ENCODE measurements around the gene METTL25B. TPM values are rescaled to one million over a fixed set of nuclear protein-coding genes. Genes with fewer than 3 reads are reported as not detected.

METTL25B gene
- total and polyA plus RNA-seq, 8 donors, result 15.2 to 90.2 (median 53.5) TPM

DNA sequence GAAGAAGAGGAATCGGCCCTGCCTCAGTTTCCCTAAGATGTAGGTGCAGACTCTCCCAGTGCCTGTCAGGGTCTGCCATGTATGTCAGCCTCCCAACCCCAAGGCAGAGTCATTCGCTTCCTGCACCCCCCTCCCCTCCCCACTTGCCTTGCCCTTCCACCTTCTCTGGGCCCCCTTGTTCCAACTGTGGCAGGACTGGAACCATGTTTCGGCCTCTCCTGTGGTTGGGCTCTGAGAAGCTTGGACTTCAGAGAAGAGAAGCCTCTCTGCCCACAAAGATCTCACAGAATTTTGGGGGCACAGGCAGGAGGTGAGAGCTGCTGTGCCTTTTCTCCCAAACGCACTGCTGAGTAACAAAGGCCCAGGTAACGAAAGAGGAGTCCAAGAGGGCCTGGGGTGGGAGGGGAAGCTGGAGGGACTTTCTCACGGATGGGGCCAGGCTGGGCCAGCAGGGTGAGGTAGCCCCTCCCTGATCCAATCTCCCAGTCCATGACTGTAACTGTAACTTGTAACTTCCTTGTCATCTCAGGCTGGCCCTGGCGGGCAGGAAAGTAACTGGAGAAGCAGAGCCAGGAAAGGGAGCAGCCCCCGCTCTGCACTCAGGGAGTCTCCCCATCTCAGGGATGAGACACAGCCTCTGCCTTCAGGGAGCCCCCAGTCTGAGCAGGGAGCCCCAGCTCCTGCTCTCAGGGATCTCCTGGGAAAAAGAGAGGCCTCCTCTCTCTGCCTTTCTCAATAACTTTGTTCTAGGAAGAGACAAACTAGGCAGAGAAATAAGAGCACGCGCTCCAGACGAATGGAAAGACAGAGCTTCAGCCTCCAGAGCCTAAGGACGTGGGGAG is 34.2 kb upstream of the METTL25B start:
- peaks cover 7 to 44% (median 38%) of the 10 kb centered on the region in 4 donors for H3K4me1 ChIP-seq
- no peak overlapping the region for H3K4me3 ChIP-seq
- intact Hi-C loops (cut with DNase I; ENCODE audit: low total_unique reads), result loop anchor here (5.0 kb wide), 1 partner anchor 33 kb away; the partner anchor contains the start of genes ISG20L2 and METTL25B
- peak overlapping the region in 1 of 5 donors; percentile 24 for H3K27ac ChIP-seq
- H3K36me3 ChIP-seq, result no peaks in the 10 kb centered on the region
- TF ChIP-seq, protein P1, sequence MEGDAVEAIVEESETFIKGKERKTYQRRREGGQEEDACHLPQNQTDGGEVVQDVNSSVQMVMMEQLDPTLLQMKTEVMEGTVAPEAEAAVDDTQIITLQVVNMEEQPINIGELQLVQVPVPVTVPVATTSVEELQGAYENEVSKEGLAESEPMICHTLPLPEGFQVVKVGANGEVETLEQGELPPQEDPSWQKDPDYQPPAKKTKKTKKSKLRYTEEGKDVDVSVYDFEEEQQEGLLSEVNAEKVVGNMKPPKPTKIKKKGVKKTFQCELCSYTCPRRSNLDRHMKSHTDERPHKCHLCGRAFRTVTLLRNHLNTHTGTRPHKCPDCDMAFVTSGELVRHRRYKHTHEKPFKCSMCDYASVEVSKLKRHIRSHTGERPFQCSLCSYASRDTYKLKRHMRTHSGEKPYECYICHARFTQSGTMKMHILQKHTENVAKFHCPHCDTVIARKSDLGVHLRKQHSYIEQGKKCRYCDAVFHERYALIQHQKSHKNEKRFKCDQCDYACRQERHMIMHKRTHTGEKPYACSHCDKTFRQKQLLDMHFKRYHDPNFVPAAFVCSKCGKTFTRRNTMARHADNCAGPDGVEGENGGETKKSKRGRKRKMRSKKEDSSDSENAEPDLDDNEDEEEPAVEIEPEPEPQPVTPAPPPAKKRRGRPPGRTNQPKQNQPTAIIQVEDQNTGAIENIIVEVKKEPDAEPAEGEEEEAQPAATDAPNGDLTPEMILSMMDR (IDR thresholded peaks at IDR 0.05), result no peak
- no peak for TF ChIP-seq POLR2A (IDR thresholded peaks at IDR 0.05)
- TF ChIP-seq POLR2AphosphoS5 (IDR thresholded peaks at IDR 0.05), result no peak
- no peak for TF ChIP-seq EP300 (IDR thresholded peaks at IDR 0.05)
- 49 to 61% (median 53%) methylated on average over 11 to 12 of the region's 12 CpGs for WGBS, 5 donors
- peaks cover 0 to 69% (median 27%) of the 10 kb centered on the region in 3 donors for H3K27me3 ChIP-seq
- no peaks in the 10 kb centered on the region for H3K9me3 ChIP-seq
- DNase-seq, result peak; percentile 52 to 78

DNA sequence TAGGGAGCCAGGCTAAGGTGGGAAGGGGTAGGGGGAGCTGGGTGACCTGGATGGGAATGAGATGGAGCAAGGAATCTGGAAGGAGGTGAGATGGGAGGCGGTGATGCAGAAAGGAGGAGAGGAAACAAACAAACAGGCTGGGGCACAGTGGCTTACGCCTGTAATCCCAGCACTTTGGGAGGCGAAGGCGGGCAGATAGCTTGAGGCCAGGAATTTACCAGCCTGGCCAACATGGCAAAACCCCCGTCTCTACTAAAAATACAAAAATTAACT is 33.6 kb upstream of the METTL25B start:
- Histone ChIP-seq H3K4me1 (peaks cover 3 to 38% (median 33%) of the 10 kb centered on the region in 4 donors), H3K4me3 (no peak overlapping the region), H3K27ac (peak overlapping the region in 1 of 5 donors; percentile 24), H3K27me3 (peaks cover 0 to 70% (median 27%) of the 10 kb centered on the region in 3 donors), H3K9me3 (no peaks in the 10 kb centered on the region), H3K36me3 (no peaks in the 10 kb centered on the region)
- no peak for DNase-seq
- intact Hi-C loops (cut with DNase I; ENCODE audit: low total_unique reads), result loop anchor here (5.0 kb wide), 1 partner anchor 33 kb away; the partner anchor contains the start of genes ISG20L2 and METTL25B
- 80 to 89% (median 82%) methylated on average over 5 of the region's 5 CpGs for whole genome bisulfite sequencing, 5 donors
- TF ChIP-seq EP300 (IDR thresholded peaks at IDR 0.05), result no peak
- TF ChIP-seq, protein P1 (IDR thresholded peaks at IDR 0.05), result no peak
- no peak for TF ChIP-seq POLR2A (IDR thresholded peaks at IDR 0.05)
- no peak for TF ChIP-seq POLR2AphosphoS5 (IDR thresholded peaks at IDR 0.05)

DNA sequence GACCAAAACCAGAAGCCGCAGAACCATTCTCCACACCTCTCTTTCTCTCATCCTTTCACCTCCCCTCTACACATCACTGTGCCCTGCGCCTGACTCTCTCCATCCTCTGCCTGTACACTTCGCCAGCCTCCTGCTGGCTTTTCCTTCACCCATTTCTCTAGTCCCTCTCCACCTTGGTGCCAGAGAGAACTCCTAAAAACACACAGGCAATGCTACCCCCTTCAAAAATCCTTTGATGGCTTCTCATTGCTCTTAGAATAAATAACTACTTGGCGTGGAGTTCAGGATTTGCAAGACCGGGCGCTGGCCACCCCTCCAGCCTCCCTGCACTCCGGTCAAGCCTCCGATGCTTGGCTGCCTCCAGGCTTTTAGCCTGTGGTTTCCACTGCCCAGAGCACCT is 31.5 kb upstream of the METTL25B start:
- TF ChIP-seq, protein P1 (IDR thresholded peaks at IDR 0.05), result no peak
- TF ChIP-seq POLR2A (IDR thresholded peaks at IDR 0.05), result no peak
- no peak for TF ChIP-seq EP300 (IDR thresholded peaks at IDR 0.05)
- no peak for TF ChIP-seq POLR2AphosphoS5 (IDR thresholded peaks at IDR 0.05)
- Histone ChIP-seq H3K4me1 (peaks cover 3 to 30% (median 24%) of the 10 kb centered on the region in 4 donors), H3K4me3 (no peak overlapping the region), H3K36me3 (no peaks in the 10 kb centered on the region), H3K27me3 (peaks cover 0 to 68% (median 15%) of the 10 kb centered on the region in 3 donors), H3K9me3 (no peaks in the 10 kb centered on the region), H3K27ac (no peak overlapping the region)
- no peak for DNase-seq
- 83 to 97% (median 92%) methylated on average over 8 of the region's 8 CpGs for WGBS, 5 donors
- intact Hi-C loops (cut with DNase I; ENCODE audit: low total_unique reads), result no loop called here

DNA sequence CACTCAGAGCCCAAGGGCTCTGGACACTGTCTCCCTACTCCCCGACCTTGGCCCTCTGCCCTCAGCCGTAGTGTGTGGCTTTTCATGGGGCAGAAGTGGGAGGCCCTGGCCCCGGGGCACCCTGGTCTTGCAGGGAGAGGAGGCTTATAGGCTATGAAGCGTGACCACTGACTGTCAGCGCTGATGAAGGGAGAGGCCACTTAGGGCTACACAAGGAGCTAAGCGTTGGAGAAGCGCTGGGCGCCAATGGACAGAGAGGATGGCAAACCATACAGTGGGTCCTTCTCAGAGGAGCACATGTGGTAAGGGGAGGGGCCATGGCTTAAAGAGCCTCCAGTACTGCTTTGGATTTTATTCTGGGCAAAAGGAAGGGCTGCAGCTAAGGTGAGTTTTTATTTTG is 30.8 kb upstream of the METTL25B start:
- Histone ChIP-seq H3K27ac (no peak overlapping the region), H3K27me3 (peaks cover 0 to 67% (median 8%) of the 10 kb centered on the region in 3 donors), H3K4me1 (peaks cover 3 to 22% (median 17%) of the 10 kb centered on the region in 4 donors), H3K9me3 (no peaks in the 10 kb centered on the region), H3K36me3 (no peaks in the 10 kb centered on the region), H3K4me3 (no peak overlapping the region)
- TF ChIP-seq EP300 (IDR thresholded peaks at IDR 0.05) (no peak), POLR2AphosphoS5 (IDR thresholded peaks at IDR 0.05) (no peak), POLR2A (IDR thresholded peaks at IDR 0.05) (no peak)
- TF ChIP-seq, protein P1 (IDR thresholded peaks at IDR 0.05), result no peak
- DNase-seq, result no peak
- WGBS, 5 donors, result 78 to 88% (median 84%) methylated on average over 8 of the region's 8 CpGs
- intact Hi-C loops (cut with DNase I; ENCODE audit: low total_unique reads), result no loop called here

Measured in stomach (tissue), 9 donors.